Tibial nerve (tissue), 4 donors: ENCODE measurements around the gene HTT.

Source experiments
- CTCF ChIP-seq, 5 experiments: fragments of 200-600 bp in 3 of 5; fragments of 450-650 bp in 2 of 5; sonication (generic) in 3 of 5; IDR thresholded peaks; one replicate each; pipeline ENCODE4 v1.5.1; 2016 to 2019; ENCODE audit warnings: antibody characterized with exemption in 5 of 5, mild to moderate bottlenecking in 3 of 5, moderate library complexity in 2 of 5
- EP300 ChIP-seq, 2 donors: sonication (generic); formaldehyde crosslinking; IDR thresholded peaks; one replicate each; pipeline ENCODE4 v1.6.1; 2017; ENCODE audit warnings: antibody characterized with exemption in 2 of 2, mild to moderate bottlenecking in 1 of 2
- POLR2A ChIP-seq, 2 donors: fragments of 450-650 bp; IDR thresholded peaks; one replicate each; pipeline ENCODE4 v1.6.1; 2017; ENCODE audit warnings: antibody characterized with exemption in 2 of 2, mild to moderate bottlenecking in 2 of 2, moderate library complexity in 2 of 2

GRCh38 chr4:3201718-3202702 lies 127.5 kb downstream of the HTT start:
- TF ChIP-seq CTCF (IDR thresholded peaks at IDR 0.05) (no peak), EP300 (IDR thresholded peaks at IDR 0.05) (no peak), POLR2A (IDR thresholded peaks at IDR 0.05) (no peak)
